GM12872 (cell line): ENCODE data around the gene HACD4.

Experiments
- CTCF ChIP-seq: IDR thresholded peaks from 3 replicates; pipeline ENCODE4 v1.5.1; 2011; ENCODE audit warnings: low read depth, mild to moderate bottlenecking, low read length, moderate library complexity; ENCODE audit not compliant: insufficient read depth

The HACD4 gene

DNA sequence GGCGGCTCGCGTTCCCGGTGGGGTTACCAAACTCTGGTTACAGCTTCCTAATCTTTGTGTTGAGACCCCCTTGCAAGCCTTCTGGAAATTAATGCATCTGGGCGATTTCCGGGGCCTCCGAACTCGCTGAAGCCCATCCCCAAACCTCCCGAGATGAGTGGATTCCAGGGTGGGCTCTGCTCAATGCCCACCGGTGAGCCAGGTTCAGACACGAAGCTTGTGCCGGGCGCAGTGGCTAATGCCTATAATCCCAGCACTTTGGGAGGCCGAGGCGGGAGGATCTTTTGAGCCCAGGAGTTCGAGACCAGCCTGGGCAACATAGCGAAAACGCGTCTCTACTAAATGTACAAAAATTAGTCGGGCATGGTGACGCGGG, 356 bp upstream of the HACD4 start:
- no peak for TF ChIP-seq CTCF

GRCh38 chr9:21030389-21031035, 928 bp downstream of the HACD4 start:
- no peak for TF ChIP-seq CTCF

GRCh38 chr9:21029661-21030060, 1.8 kb downstream of the HACD4 start:
- no peak for TF ChIP-seq CTCF

GRCh38 chr9:21028466-21028865, 3.0 kb downstream of the HACD4 start:
- TF ChIP-seq CTCF = no peak

DNA sequence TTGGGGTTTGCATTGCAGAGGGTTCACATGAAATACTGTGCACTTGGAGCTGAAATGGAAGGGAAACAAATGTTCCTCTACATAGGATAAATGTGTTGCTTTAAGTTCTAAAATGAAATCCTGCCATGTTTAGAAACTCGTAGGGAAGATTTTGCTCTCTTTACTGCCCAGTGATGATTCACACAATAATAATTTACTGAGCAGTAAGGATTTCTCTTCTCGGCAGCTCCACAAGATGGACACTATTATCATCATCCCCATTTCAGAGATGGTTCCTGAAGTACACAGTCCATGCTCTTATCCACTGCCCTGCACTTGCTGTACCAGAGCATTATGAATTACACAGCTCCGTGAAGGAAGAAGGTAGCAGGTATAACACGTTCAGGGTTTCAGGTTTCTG, 4.1 kb downstream of the HACD4 start:
- no peak for TF ChIP-seq CTCF

- no peak for TF ChIP-seq CTCF
Measured at GRCh38 chr9:21023861-21024260, 7.6 kb downstream of the HACD4 start.

DNA sequence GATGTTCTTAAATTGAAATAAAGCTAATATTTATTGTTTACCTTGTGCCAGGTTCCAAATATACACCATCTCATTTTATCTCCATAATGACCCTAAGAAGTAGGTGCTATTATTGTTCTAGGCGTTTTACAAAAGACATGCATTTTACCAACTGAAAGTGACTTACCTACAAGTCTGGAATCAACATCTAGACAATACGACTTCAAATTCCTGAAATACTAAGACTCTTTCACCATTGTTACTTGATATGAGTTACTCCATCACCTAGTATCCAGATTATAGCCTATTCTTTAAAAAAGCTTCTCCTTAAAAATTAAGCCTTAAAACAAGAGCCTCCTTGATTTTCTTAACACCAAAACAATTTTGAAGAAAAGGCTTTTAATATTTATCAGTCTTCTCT, 13.3 kb downstream of the HACD4 start:
- no peak for TF ChIP-seq CTCF
